ENCODE data around the gene SYT8. TPM values are rescaled to one million over a fixed set of nuclear protein-coding genes. Genes with fewer than 3 reads are reported as not detected.
"Not testable (repeated sequence)": the region's sequence is repeated elsewhere in the genome, so short reads cannot be mapped to it uniquely, and the experiment has no call there.

Gene SYT8
- total RNA-seq, 1 donor from 2014 or later: not detected

- no peak overlapping the region for H3K4me3 Mint-ChIP-seq (ENCODE audit: low read depth)
- no peaks in the 10 kb centered on the region for H3K9me3 Mint-ChIP-seq
- DNase-seq (ENCODE audit: low spot score): no peak
- H3K36me3 Mint-ChIP-seq (ENCODE audit: low read depth): no peaks in the 10 kb centered on the region
- H3K27ac Mint-ChIP-seq: no peak overlapping the region
- intact Hi-C loops (cut with micrococcal nuclease): loop anchor here (5.0 to 10.0 kb wide), 2 partner anchors 36 to 46 kb away; partner anchors contain the start of genes SYT8, TNNI2 and TNNT3
- peaks cover 6% of the 10 kb centered on the region for H3K4me1 Mint-ChIP-seq (ENCODE audit: low read depth)
- H3K27me3 Mint-ChIP-seq (ENCODE audit: low read depth): no peaks in the 10 kb centered on the region
These were observed 46.1 kb downstream of the SYT8 start for GRCh38 chr11:1880746-1881441.

GRCh38 chr11:1881442-1882264 is 46.9 kb downstream of the SYT8 start:
- Mint-ChIP-seq H3K4me1 (ENCODE audit: low read depth) (peaks cover 6% of the 10 kb centered on the region), H3K27me3 (ENCODE audit: low read depth) (no peaks in the 10 kb centered on the region), H3K4me3 (ENCODE audit: low read depth) (no peak overlapping the region), H3K9me3 (no peaks in the 10 kb centered on the region), H3K27ac (no peak overlapping the region), H3K36me3 (ENCODE audit: low read depth) (no peaks in the 10 kb centered on the region)
- DNase-seq (ENCODE audit: low spot score): no peak
- intact Hi-C loops (cut with micrococcal nuclease): loop anchor here (5.0 to 10.0 kb wide), 2 partner anchors 36 to 47 kb away; partner anchors contain the start of genes SYT8, TNNI2 and TNNT3

DNA sequence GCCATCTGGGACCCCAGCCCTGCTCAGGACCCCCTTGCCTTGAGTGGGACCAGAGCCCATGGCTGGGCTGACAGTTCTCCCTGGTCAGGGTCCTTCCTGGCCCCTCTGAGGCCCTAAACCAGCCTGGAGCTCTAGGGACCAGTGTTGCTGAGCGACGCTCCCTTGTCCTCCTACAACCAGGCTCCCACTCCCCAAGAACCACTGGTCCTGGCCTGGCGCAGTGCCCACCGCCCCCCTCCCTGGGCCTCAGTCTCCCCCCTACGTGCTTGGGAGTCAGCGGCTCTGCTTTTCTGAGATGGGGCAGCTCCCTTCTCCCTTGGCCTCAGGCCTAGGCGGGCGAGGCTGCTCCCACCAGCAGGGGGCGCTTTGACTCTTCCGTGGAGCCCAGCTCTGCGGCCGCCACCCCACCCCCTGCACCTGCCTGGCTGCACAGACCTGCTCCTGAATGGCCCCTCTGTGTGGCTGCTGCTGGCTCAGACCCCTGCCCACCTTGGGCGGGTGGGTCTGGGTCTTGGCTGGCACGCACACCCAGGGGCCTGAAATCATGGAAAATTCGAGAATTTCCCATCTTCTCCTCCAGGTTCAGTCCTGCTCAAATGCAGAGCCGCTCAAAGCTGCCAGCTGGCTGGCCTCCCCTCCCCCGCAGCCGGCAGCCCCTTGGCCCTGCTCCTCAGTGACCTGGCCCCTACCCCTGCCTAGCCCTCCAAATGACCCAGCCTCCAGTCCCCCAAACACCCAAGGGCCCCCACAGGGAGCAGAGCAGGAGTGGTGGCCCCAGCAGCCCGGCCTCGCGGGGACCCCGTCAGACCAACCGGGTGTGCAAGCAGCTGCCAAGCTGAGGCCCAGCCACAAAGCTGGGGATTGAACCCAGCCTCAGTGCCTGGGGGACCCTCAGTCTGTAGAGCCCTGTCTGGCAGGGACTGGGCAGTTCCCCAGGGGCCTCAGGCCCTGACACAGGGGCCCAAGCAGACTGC is 47.8 kb downstream of the SYT8 start:
- no peaks in the 10 kb centered on the region for H3K27me3 Mint-ChIP-seq (ENCODE audit: low read depth)

DNA sequence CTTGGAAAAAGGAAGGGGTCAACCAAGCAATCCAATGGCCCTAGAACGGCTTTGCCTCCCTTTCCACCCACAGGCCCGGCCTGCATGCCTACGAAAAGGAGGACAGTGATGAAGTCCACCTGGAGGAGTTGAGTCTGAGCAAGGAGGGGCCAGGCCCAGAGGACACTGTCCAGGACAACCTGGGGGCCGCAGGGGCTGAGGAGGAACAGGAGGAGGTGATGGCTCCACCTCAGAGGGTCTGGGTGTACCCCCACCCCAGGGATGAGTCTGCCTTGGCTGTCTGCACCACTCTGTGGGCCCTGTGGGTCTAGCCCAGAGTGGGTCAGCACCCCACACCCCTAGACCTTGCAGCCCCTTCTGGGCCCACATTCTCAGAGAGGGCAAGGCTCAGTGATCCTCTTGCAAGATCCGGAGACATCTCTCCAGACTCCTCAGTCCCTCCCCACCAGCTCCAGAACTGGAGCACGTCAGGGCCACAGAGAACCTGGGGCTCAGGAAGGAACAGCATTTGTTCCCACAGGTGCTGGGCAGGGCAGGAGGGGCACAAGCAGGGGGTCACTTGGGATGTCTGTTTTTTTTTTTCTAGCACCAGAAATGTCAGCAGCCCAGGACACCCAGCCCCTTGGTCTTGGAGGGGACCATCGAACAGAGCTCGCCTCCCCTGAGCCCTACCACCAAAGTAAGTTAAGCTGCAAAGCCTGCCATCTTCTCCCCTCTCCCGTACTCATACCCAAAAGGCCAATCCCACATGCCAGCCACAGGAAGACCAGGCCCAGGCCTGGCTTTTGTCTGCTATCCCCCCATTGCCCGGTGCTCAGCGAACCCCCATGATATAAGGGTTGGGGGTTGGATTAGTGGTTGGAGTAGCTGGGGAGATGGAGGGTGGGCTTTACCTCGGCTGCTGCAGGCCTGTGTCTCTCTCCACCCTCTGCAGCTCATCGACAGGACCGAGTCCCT is 48.8 kb downstream of the SYT8 start:
- DNase-seq (ENCODE audit: low spot score): no peak
- Mint-ChIP-seq H3K4me3 (ENCODE audit: low read depth) (no peak overlapping the region), H3K36me3 (ENCODE audit: low read depth) (peaks cover 10% of the 10 kb centered on the region), H3K4me1 (ENCODE audit: low read depth) (peaks cover 14% of the 10 kb centered on the region), H3K27me3 (ENCODE audit: low read depth) (no peaks in the 10 kb centered on the region), H3K27ac (no peak overlapping the region), H3K9me3 (no peaks in the 10 kb centered on the region)
- intact Hi-C loops (cut with micrococcal nuclease): loop anchor here (5.0 to 10.0 kb wide), 2 partner anchors 34 to 49 kb away; partner anchors contain the start of genes SYT8, TNNI2 and TNNT3

More for the DNA sequence above, 47.8 kb downstream of the SYT8 start:
- DNase-seq (ENCODE audit: low spot score): peak; percentile 66
- no peak overlapping the region for H3K27ac Mint-ChIP-seq
- intact Hi-C loops (cut with micrococcal nuclease): loop anchor here (5.0 to 10.0 kb wide), 2 partner anchors 35 to 48 kb away; partner anchors contain the start of genes SYT8, TNNI2 and TNNT3
- no peaks in the 10 kb centered on the region for H3K9me3 Mint-ChIP-seq
- H3K4me1 Mint-ChIP-seq (ENCODE audit: low read depth): peaks cover 7% of the 10 kb centered on the region
- peaks cover under 1% of the 10 kb centered on the region for H3K36me3 Mint-ChIP-seq (ENCODE audit: low read depth)
- no peak overlapping the region for H3K4me3 Mint-ChIP-seq (ENCODE audit: low read depth)

DNA sequence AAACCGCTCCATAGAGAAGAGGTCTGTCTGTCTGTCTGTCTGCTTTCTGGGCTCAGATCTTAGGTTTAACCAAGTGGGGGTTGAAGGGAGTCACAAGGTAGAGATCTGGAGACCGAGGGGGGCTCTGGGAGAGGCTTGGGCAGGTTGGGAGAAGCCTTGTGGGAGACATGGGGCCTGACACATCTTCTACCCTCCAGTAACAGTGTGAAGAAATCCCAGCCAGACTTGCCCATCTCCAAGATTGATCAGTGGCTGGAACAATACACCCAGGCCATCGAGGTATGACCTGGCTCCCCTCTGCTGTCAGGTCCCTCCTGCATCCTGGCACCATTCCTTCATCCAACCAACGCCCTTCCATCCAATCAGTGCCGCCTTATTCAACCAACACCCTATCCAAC is 49.5 kb downstream of the SYT8 start:
- Mint-ChIP-seq H3K36me3 (ENCODE audit: low read depth) (peaks cover 15% of the 10 kb centered on the region), H3K4me3 (ENCODE audit: low read depth) (no peak overlapping the region), H3K9me3 (no peaks in the 10 kb centered on the region)

GRCh38 chr11:1886551-1886950 is 51.8 kb downstream of the SYT8 start:
- H3K4me1 Mint-ChIP-seq (ENCODE audit: low read depth): peaks cover 12% of the 10 kb centered on the region
- not testable (repeated sequence) for DNase-seq (ENCODE audit: low spot score); H3K27me3 Mint-ChIP-seq (ENCODE audit: low read depth); H3K27ac Mint-ChIP-seq; H3K9me3 Mint-ChIP-seq; H3K4me3 Mint-ChIP-seq (ENCODE audit: low read depth)
- H3K36me3 Mint-ChIP-seq (ENCODE audit: low read depth): peaks cover 19% of the 10 kb centered on the region
- intact Hi-C loops (cut with micrococcal nuclease): loop anchor here (10.0 kb wide), 1 partner anchor 52 kb away; the partner anchor contains the start of genes SYT8 and TNNI2

More for the DNA sequence above, 49.5 kb downstream of the SYT8 start:
- Mint-ChIP-seq H3K27ac (no peak overlapping the region), H3K4me1 (ENCODE audit: low read depth) (peaks cover 19% of the 10 kb centered on the region), H3K27me3 (ENCODE audit: low read depth) (no peaks in the 10 kb centered on the region)
- intact Hi-C loops (cut with micrococcal nuclease): loop anchor here (5.0 to 10.0 kb wide), 2 partner anchors 33 to 50 kb away; partner anchors contain the start of genes SYT8, TNNI2 and TNNT3
- no peak for DNase-seq (ENCODE audit: low spot score)

Other genes with a start within 250 kb of the SYT8 start
- not detected in 2 replicates for gene KRTAP5-1, start 249.7 kb upstream of the SYT8 start, total RNA-seq
- gene KRTAP5-2, start 236.7 kb upstream of the SYT8 start, total RNA-seq: not detected in 2 replicates
- not detected in 2 replicates for gene KRTAP5-3, start 226.5 kb upstream of the SYT8 start, total RNA-seq
- gene KRTAP5-4, start 212.9 kb upstream of the SYT8 start, total RNA-seq: not detected in 2 replicates
- gene KRTAP5-5, start 205.2 kb upstream of the SYT8 start, total RNA-seq: not detected in 2 replicates
- gene KRTAP5-6, start 137.8 kb upstream of the SYT8 start, total RNA-seq: not detected in 2 replicates
- 0.14 and 0.34 TPM in 2 replicates for gene IFITM10, start 84.4 kb upstream of the SYT8 start, total RNA-seq
- gene CTSD, start 71.1 kb upstream of the SYT8 start, total RNA-seq: 73.5 and 76.3 TPM in 2 replicates
- 0.27 TPM in 1 of 2 replicates, not detected in the other for gene TNNI2, start 4.0 kb downstream of the SYT8 start, total RNA-seq
- gene LSP1, start 18.1 kb downstream of the SYT8 start, total RNA-seq: 442 and 449 TPM in 2 replicates
- 0.05 TPM in 1 of 2 replicates, not detected in the other for gene PRR33, start 56.9 kb downstream of the SYT8 start, total RNA-seq
- gene TNNT3, start 84.7 kb downstream of the SYT8 start, total RNA-seq: 2.0 and 2.9 TPM in 2 replicates
- gene MRPL23, start 112.3 kb downstream of the SYT8 start, total RNA-seq: 65.1 and 72.2 TPM in 2 replicates
- 0.34 TPM in 1 of 2 replicates, not detected in the other for gene H19, start 162.9 kb downstream of the SYT8 start, total RNA-seq